Measurements from ENCODE around the gene FBLN1.

- TF ChIP-seq, protein P1, sequence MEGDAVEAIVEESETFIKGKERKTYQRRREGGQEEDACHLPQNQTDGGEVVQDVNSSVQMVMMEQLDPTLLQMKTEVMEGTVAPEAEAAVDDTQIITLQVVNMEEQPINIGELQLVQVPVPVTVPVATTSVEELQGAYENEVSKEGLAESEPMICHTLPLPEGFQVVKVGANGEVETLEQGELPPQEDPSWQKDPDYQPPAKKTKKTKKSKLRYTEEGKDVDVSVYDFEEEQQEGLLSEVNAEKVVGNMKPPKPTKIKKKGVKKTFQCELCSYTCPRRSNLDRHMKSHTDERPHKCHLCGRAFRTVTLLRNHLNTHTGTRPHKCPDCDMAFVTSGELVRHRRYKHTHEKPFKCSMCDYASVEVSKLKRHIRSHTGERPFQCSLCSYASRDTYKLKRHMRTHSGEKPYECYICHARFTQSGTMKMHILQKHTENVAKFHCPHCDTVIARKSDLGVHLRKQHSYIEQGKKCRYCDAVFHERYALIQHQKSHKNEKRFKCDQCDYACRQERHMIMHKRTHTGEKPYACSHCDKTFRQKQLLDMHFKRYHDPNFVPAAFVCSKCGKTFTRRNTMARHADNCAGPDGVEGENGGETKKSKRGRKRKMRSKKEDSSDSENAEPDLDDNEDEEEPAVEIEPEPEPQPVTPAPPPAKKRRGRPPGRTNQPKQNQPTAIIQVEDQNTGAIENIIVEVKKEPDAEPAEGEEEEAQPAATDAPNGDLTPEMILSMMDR (IDR thresholded peaks at IDR 0.05; ENCODE audit: low read depth, low read length), result no peak
- TF ChIP-seq MYC (IDR thresholded peaks at IDR 0.05; ENCODE audit: low read depth, low read length), result no peak
- TF ChIP-seq POLR2A (IDR thresholded peaks at IDR 0.05; ENCODE audit: extremely low read depth, insufficient read length), result no peak
These were observed 23.6 kb downstream of the FBLN1 start for GRCh38 chr22:45526281-45526680.
